Measurements from ENCODE around the gene ATG101.

Gene ATG101

DNA sequence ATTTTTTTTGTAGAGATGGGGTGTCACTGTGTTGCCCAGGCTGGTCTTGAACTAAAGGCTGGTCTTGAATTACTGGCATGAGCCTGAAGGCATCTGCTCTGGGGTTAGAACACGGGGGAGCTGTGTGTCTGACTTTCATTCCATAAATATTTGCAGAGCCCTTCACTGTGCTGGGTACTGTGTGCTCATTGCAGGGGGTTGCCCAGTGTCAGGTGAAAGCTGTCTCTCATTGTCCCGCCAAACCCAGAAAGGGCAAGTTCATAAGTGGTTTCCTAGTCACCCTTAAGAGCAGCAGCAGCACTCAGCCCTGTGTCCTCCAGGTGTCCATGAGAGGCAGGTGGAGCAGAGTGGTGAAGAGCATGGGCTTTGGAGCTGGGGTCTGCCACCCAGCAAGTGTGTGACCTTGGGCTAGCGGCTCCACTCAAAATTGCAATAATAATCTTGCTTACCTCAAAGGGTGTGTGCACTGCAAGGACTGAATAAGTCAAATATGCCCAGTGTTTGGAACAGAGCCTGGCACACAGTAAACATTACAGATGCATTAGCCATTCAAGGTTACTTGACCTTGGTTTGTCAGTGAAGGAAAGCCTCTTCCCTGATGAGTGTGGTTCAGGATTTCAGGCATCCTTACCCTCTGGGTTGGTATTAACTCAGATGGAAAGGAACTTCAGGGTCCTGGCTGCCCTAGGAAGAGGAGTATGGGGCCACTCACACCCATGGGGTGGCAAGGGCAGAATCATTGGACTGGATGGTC is 5.4 kb downstream of the ATG101 start:
- DNase-seq (ENCODE audit: extremely low spot score, insufficient read length, low read depth) (no peak), FAIRE-seq (no peak)

DNA sequence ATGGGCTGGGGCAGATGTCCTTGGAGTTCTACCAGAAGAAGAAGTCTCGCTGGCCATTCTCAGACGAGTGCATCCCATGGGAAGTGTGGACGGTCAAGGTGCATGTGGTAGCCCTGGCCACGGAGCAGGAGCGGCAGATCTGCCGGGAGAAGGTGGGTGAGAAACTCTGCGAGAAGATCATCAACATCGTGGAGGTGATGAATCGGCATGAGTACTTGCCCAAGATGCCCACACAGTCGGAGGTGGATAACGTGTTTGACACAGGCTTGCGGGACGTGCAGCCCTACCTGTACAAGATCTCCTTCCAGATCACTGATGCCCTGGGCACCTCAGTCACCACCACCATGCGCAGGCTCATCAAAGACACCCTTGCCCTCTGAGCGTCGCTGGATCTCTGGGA is 7.0 kb downstream of the ATG101 start:
- no peak for DNase-seq (ENCODE audit: extremely low spot score, insufficient read length, low read depth)

DNA sequence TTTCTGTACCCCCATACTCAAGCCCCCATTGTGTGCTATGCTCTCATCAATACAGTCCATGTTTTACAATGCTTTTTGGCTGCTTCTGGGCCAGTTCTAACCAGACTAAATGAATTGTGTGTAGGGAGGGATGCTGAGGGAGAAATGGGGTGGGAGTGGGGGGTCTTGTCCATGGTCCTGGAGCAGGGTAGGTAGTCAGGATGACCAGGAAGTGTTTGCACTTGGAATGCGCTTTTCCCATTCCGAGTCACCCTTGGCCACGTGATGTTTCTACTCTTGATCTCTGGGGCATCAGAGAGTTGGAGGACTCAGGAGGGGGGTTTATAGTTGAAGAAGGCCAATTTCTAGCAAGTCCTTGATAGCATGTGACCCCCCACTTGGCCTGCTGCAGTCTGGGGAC is 8.5 kb downstream of the ATG101 start:
- FAIRE-seq (no peak), DNase-seq (ENCODE audit: extremely low spot score, insufficient read length, low read depth) (no peak)

More for the DNA sequence above, 7.0 kb downstream of the ATG101 start:
- FAIRE-seq = no peak

DNA sequence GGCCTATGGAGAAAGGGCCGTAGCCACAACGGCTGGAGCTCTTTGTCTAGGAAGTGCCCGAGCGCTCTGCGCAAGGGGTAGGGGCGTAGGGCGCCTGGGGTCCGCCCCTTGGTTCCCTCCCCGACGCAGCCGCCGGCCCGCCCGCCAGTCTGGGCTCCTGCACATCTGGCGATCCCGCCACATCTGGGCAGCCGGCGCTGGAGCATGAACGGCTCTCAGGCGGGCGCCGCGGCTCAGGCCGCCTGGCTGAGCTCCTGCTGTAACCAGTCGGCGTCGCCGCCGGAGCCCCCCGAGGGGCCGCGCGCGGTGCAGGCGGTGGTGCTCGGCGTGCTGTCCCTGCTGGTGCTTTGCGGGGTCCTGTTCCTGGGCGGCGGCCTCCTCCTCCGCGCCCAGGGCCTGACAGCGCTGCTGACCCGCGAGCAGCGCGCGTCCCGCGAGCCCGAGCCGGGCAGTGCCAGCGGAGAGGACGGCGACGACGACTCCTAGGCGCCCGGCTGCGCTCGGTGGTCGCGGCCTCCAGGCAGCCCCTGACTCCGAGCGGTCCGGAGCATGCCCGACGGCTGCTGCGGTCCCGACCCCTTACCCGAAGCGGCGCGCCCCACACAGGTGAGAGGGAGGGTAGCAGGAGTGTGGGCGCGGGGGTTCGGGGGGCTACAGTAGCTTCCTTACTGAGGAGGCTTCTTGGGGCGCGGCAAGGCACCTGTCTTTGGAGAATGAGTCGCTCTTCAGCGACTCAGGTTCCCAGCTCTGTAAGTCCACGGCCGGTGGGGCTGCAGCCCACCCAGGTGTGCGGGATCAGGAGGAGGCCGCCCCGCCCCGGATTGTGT is 10.0 kb downstream of the ATG101 start, which contains the start of gene SMIM41:
SMIM41 (plus strand) TSS at position 129 of the 827 bp plus-strand sequence; CDS start at position 205, 76 bp downstream.
- DNase-seq (ENCODE audit: extremely low spot score, insufficient read length, low read depth) (no peak), FAIRE-seq (no peak)

DNA sequence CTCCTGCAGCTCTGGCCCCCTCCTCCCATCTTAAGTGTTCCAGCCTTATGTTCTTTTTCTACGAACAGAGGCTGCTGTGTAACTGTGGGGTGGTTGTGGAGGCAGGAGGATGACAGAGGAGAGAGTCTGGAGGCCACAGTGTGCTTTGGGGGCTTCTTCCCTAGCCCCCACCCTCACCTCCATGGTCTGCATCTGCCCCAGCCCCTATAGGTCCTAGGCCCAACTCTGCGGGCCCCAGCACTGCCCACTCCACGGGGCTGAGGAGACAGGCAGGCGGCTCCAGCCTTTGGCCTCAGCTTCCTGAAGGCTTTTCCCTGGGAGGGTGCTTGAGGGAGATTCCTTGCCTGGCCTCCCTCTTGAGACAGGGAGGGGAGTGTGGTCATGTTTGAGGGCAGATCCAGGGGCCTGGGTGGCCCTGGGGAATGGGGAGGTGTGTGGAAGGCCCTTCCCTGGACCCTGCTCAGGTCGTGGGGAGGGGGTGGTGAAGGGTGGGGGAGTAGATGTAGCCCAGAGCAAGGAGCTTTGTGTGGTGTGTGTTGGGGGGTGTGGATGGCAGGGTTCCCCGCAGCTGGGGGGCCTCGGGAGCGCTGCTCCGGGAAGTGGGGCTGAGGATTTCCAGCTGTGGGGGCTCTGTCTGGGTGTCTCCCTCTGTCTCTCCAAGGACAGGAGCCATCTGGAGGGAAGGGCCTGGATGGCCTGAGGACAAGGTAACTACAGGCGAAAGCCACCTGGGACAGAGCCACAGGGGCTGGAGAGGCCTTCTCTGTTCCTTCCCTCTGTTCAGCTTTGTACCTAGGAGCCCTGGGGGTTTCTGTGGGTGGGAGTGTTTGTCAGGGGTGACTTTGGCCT is 10.8 kb downstream of the ATG101 start:
- FAIRE-seq (no peak), DNase-seq (ENCODE audit: extremely low spot score, insufficient read length, low read depth) (no peak)

- no peak for DNase-seq (ENCODE audit: extremely low spot score, insufficient read length, low read depth)
- peak; percentile 74 for FAIRE-seq
Observed at GRCh38 chr12:52081263-52081733, 11.5 kb downstream of the ATG101 start.

DNA sequence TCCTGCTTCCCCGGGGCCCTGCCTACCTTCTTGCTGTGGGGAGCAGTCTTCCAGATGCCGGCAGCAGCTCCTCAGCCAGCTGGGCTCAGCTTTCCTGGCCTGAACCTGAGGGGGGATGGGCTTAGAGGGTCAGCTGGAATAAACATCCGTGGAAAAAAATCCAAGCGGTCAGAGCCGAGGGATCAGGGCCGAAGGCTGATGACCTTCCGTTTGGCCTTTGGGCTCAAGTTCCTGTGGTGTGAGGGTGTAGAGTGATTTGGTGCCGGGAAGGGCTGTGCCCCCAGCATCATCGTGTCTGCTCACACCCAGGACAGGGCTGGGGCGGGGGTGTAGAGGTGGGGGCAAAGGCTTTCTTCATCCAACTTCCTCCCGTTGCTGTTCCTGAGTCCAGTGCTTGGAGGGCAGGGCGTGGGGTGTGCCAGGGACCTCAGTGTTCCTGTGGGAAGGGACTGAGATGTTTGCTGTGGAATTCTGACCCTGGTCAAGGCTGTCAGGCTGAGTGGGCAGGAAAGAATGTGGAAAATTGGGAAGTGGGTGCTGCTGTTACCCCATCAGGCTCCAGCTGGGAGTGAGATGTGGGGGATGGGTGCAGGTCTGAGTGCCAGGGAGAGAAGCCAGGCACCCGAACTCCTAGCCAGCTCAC is 12.4 kb downstream of the ATG101 start:
- DNase-seq (ENCODE audit: extremely low spot score, insufficient read length, low read depth) (no peak), FAIRE-seq (no peak)

GRCh38 chr12:52082669-52082987 is 12.8 kb downstream of the ATG101 start:
- FAIRE-seq (no peak), DNase-seq (ENCODE audit: extremely low spot score, insufficient read length, low read depth) (no peak)

DNA sequence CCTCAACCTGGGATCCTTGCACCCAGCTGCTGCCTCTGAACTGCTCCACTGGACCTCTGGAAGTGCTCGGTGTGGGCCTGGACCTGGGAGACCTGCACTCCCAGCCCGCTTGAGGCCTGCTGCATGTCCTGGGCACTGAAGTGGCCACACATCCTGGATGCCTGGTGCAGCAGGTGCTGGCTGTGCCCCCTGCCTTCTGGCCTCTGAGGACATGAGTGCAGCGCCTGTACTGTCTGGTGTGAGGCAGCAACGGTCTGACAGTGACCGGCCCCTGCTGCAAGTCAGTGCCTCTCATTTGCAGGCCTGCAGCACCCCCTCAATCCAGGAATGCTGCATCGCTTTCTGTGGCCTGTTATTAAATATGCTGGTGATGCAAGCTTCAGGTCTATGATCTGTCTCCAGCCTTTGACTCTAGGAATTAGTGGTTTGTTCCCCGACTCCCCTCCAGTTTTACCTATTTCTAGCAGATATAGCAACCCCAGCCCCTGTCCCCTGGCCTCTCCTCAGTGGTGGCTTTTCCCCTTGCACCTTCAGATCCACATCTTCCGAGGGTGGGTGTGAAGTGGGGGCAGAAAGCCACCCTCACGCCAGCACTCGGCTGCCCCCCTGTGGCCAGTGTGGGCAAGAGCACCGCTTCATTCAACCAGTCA is 13.3 kb downstream of the ATG101 start:
- FAIRE-seq (peak; percentile 94), DNase-seq (ENCODE audit: extremely low spot score, insufficient read length, low read depth) (peak; percentile 69)

GRCh38 chr12:52083638-52083996 is 13.8 kb downstream of the ATG101 start:
- FAIRE-seq = no peak
- DNase-seq (ENCODE audit: extremely low spot score, insufficient read length, low read depth) = no peak

- DNase-seq (ENCODE audit: extremely low spot score, insufficient read length, low read depth) (no peak), FAIRE-seq (no peak)
Observed at GRCh38 chr12:52084491-52085231, 14.9 kb downstream of the ATG101 start.

GRCh38 chr12:52085682-52086180 is 16.0 kb downstream of the ATG101 start:
- DNase-seq (ENCODE audit: extremely low spot score, insufficient read length, low read depth) (no peak), FAIRE-seq (no peak)

DNA sequence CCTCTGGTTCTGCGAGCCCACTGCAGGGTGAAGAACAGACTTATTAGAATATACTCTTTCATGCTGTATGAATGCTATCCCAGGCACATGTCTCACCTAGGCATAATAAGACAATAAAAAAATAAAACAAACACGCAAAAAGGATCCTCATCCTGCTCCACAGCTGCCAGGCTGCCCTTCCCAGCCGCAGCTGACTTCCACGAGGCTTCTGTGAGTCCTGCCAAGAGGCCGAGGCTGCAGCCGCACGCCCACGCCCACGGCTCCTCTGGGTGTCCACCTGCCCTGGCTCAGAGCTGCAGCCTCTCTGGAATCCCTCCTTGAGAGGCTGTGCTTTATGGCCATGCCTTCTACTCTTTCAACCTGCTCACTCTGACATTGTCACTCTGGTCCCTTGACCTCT is 16.6 kb downstream of the ATG101 start:
- FAIRE-seq = no peak
- no peak for DNase-seq (ENCODE audit: extremely low spot score, insufficient read length, low read depth)

DNA sequence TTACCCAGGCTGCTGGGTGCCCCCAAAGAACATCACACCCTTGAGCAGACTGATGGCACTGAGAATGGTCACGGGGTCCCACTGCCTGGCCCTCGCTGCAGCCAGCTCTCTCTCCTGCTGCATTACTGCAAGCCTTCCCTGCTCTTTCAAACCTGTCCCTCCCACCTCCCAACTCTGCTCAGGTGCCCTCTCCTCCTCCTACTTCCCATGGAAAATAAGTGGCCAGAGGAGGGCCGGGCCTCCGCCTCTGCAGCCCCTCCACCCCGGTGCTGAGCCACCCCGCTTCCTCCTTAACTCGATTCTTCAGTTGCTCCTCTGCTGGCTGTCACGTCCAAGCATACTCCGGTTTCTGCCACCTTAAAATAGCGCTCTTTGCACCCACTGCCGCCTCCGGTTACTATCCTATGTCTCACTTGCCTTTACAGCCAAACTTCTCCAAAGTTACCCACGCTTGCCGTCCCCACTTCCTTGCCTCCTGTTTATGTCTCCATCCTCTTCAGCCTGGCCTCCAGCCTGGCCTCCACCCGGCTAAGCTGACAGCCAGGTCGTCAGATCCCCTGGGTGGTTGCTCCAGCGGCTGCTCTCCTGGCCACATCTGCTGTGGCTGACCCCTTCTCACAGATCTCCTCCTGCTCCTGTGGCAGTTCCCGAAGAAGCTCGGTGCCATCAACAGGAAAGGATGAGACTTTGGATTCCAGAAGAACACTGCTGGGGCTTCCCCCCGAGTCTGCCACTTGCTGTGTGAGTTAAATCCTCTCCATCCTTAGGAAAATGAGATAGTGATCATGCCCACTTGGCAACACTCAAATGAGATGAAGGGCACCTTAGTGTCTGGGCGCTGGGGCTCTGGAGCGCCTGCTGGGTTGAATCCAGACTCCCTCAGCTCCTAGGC is 17.4 kb downstream of the ATG101 start:
- no peak for DNase-seq (ENCODE audit: extremely low spot score, insufficient read length, low read depth)
- no peak for FAIRE-seq

DNA sequence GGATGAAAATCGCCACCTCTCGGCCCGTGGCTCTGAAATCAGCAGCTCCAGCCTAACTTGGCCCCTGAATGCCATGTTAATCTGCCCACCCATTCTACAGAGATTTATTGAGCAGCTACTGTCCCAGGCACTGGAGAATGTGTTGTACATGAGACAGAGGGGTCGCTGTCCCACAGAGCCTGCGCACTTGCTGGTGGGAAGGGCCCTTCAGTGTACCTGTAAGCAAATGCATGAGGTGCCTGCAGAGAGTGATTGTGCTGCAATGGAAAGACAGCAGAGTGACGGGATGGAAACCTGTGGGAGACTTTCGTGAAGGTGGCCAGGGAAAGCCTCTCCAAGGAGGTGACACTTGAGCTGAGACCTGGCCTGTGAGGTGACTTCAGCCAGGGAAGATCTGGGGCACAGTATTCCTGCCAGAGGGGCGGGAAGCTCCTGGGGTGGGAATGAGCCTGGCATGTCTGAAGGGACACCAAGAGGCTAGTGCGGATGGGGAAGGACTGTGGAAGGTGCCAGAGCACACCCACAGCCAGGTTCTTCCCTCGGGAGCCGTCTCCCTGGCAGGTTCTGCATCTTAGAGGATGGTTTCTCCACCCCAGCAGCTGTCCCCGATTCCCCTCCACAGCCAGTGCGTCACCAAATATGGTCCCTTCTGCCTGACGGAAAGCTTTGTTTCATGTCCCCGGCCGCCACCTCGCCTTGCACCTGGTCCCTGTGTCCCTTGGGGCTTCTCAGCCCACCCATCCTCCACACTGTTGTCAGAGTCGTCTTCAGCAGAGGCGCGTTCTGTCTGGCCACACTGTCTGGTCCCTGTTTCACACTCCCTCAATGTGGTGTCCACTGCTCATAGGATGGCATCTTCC is 18.4 kb downstream of the ATG101 start:
- no peak for DNase-seq (ENCODE audit: extremely low spot score, insufficient read length, low read depth)
- FAIRE-seq = peak; percentile 80

- FAIRE-seq = no peak
- no peak for DNase-seq (ENCODE audit: extremely low spot score, insufficient read length, low read depth)
Observed at GRCh38 chr12:52089491-52089890, 19.7 kb downstream of the ATG101 start.

DNA sequence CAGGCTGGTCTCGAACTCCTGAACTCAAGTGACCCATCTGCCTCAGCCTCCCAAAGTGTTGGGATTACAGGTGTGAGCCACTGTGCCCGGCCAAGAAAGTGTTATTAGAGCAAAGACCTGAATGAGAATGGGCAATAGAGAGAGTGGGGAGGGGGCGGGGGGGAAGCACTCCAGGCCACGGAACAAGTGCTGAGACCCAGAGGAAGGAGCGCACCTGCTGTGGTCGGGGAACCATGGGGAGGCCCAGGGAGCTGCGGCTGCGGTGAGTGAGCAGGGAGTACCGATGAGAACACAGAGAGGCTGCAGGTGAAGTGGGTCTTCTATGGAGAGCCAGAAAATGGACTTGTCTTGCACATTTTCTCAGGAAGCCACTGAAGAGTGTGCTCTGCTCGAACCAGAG is 20.5 kb downstream of the ATG101 start:
- no peak for DNase-seq (ENCODE audit: extremely low spot score, insufficient read length, low read depth)
- no peak for FAIRE-seq

Measured in GM18507 (cell line).